Keratinocyte (primary cell): Measurements from ENCODE around the gene FBXL13. TPM values are rescaled to one million over a fixed set of nuclear protein-coding genes. Genes with fewer than 3 reads are reported as not detected.
"Not testable (repeated sequence)": the region's sequence is repeated elsewhere in the genome, so short reads cannot be mapped to it uniquely, and the experiment has no call there.

Experiments
- DNase-seq: peaks from one replicate; pipeline ENCODE4 v3.0.0-alpha.2; 2011; ENCODE audit warnings: low read depth, missing footprints, low spot score
- FAIRE-seq: peaks from 2 replicates; lab custom pipeline; 2011; peaks lifted over from hg19 to GRCh38; lab: Jason Lieb, UNC
- H2AFZ ChIP-seq: 2 replicates; pipeline ENCODE4 v1.6.0; 2012; ENCODE audit warnings: low read length, control low read depth, inconsistent platforms; ENCODE audit not compliant: control insufficient read depth
- H3K27ac ChIP-seq: 2 replicates; pipeline ENCODE4 v1.5.1; 2011; ENCODE audit warnings: low read length; ENCODE audit not compliant: control insufficient read depth, insufficient read depth
- H3K27me3 ChIP-seq: 3 replicates; pipeline ENCODE4 v1.6.0; 2011; ENCODE audit warnings: low read length; ENCODE audit not compliant: control insufficient read depth, insufficient read depth; ENCODE audit errors: extremely low read depth
- H3K36me3 ChIP-seq, 2 experiments: 2 replicates in 1 of 2; 3 replicates in 1 of 2; pipeline ENCODE4 v1.5.1; 2011; ENCODE audit warnings: low read length in 2 of 2, mild to moderate bottlenecking in 1 of 2; ENCODE audit not compliant: control insufficient read depth in 2 of 2, insufficient read depth in 2 of 2; ENCODE audit errors: extremely low read depth in 1 of 2
- H3K4me1 ChIP-seq: 3 replicates; pipeline ENCODE4 v1.5.1; 2011; ENCODE audit warnings: low read length; ENCODE audit not compliant: control insufficient read depth, insufficient read depth; ENCODE audit errors: extremely low read depth
- H3K4me2 ChIP-seq: 3 replicates; pipeline ENCODE4 v1.6.0; 2011; ENCODE audit warnings: low read depth, low read length; ENCODE audit not compliant: control insufficient read depth, insufficient read depth; ENCODE audit errors: extremely low read depth
- H3K4me3 ChIP-seq, 3 experiments: fragments of 200-600 bp in 1 of 3; sonication (generic) in 1 of 3; 2 replicates in 2 of 3; 3 replicates in 1 of 3; pipeline ENCODE4 v1.5.1; 2011 to 2016; ENCODE audit warnings: low read length in 3 of 3, mild to moderate bottlenecking in 3 of 3, control low read depth in 2 of 3, inconsistent platforms in 1 of 3, low read depth in 1 of 3, mixed read lengths in 1 of 3, mixed run types in 1 of 3, moderate library complexity in 1 of 3; ENCODE audit not compliant: control insufficient read depth in 2 of 3, insufficient read depth in 2 of 3; ENCODE audit errors: extremely low read depth in 1 of 3
- H3K79me2 ChIP-seq: 2 replicates; pipeline ENCODE4 v1.6.0; 2012; ENCODE audit warnings: low read length; ENCODE audit not compliant: control insufficient read depth, insufficient read depth
- H3K9ac ChIP-seq: 3 replicates; pipeline ENCODE4 v1.6.0; 2011; ENCODE audit warnings: low read length; ENCODE audit not compliant: control insufficient read depth, insufficient read depth; ENCODE audit errors: extremely low read depth
- H3K9me1 ChIP-seq: 3 replicates; pipeline ENCODE4 v1.6.0; 2011; ENCODE audit warnings: low read length; ENCODE audit not compliant: control insufficient read depth, insufficient read depth; ENCODE audit errors: extremely low read depth
- H3K9me3 ChIP-seq: 2 replicates; pipeline ENCODE4 v1.5.1; 2012; ENCODE audit warnings: low read depth, low read length; ENCODE audit not compliant: control insufficient read depth
- H4K20me1 ChIP-seq: 3 replicates; pipeline ENCODE4 v1.6.0; 2011; ENCODE audit warnings: low read length; ENCODE audit not compliant: control insufficient read depth, insufficient read depth; ENCODE audit errors: extremely low read depth
- EZH2 ChIP-seq: IDR thresholded peaks from one replicate; pipeline ENCODE4 v1.6.1; 2012; ENCODE audit warnings: inconsistent platforms, mild to moderate bottlenecking, low read length, moderate library complexity
- dilution Hi-C: fragments of 300-500 bp; cut with MboI; formaldehyde crosslinking; loops from one replicate; pipeline ENCODE4 v1.7.0; 2020; ENCODE audit warnings: low sequenced_read_pairs; ENCODE audit not compliant: extremely low pct_ligation_motif_present
- polyA plus RNA-seq, 5 experiments: library from polyadenylated mRNA; depleted of rRNA in 3 of 5; stranded (reverse) in 3 of 5; stranded (forward) in 1 of 5; unstranded in 1 of 5; fragments of >200 nt; gene quantifications; 1 replicate in 1 of 5; 2 replicates in 3 of 5; 3 replicates in 1 of 5; pipeline versions ENCODE4 v1.2.1 to v1.2.3, GENCODE V29; 2011 to 2012; ENCODE audit warnings: missing spikeins in 2 of 5, low read depth in 1 of 5, low replicate concordance in 1 of 5
- TF ChIP-seq, protein P1 (sequence below), 3 experiments: IDR thresholded peaks in 1 of 3; conservative IDR thresholded peaks in 1 of 3; optimal IDR thresholded peaks in 1 of 3; 2 replicates in 2 of 3; 3 replicates in 1 of 3; pipeline versions ENCODE3 to v1.5.1; 2011; ENCODE audit warnings: low read length in 3 of 3, mild to moderate bottlenecking in 3 of 3, moderate library complexity in 2 of 3, control low read depth in 1 of 3, inconsistent platforms in 1 of 3; ENCODE audit not compliant: insufficient read depth in 2 of 3; ENCODE audit errors: extremely low read depth in 1 of 3

The FBXL13 gene
- polyA plus RNA-seq, 1 donor (not counting 4 experiments of a cell fraction or from before 2014, with no cell fraction given), result 0.20 TPM

DNA sequence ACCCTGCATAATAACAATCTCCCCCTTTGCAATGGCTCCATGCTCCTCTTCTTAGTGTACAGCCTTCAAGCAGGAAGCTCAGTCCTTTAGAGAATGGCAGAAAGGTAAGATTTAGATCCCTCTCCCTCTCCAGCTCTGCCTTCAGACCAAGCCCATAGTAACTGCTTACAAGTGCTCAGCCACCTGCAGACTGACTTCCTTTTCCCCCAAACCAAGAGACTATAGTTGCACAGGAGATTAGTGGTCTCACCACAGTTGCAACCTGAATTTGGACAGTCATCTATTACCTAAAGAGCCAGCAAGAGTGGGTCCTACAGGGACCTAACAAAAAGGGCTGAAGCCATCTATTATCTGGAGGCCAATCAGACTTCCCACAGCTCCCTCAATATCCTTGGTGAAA lies 16.5 kb downstream of the FBXL13 start:
- TF ChIP-seq EZH2, result no peak
- TF ChIP-seq, protein P1, sequence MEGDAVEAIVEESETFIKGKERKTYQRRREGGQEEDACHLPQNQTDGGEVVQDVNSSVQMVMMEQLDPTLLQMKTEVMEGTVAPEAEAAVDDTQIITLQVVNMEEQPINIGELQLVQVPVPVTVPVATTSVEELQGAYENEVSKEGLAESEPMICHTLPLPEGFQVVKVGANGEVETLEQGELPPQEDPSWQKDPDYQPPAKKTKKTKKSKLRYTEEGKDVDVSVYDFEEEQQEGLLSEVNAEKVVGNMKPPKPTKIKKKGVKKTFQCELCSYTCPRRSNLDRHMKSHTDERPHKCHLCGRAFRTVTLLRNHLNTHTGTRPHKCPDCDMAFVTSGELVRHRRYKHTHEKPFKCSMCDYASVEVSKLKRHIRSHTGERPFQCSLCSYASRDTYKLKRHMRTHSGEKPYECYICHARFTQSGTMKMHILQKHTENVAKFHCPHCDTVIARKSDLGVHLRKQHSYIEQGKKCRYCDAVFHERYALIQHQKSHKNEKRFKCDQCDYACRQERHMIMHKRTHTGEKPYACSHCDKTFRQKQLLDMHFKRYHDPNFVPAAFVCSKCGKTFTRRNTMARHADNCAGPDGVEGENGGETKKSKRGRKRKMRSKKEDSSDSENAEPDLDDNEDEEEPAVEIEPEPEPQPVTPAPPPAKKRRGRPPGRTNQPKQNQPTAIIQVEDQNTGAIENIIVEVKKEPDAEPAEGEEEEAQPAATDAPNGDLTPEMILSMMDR (optimal IDR thresholded peaks at IDR 0.05 in 1 of 3, IDR thresholded peaks at IDR 0.05 in 1 of 3, conservative IDR thresholded peaks at IDR 0.05 in 1 of 3; ENCODE audit: extremely low read depth in 1 of 3, insufficient read depth in 2 of 3, low read length in 3 of 3), result no peak
- dilution Hi-C loops, result no loop called here
- DNase-seq, result no peak

DNA sequence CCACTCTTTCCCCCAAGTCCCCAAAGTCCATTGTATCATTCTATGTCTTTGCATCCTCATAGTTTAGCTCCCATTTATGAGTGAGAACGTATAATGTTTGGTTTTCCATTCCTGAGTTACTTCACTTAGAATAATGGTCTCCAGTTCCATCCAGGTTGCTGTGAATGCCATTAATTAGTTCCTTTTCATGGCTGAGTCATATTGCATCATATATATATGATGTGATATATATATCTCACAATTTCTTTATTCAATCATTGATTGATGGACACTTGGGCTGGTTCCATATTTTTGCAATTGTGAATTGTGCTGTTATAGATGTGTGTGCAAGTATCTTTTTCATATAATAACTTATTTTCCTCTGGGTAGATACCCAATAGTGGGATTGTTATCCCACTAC lies 18.6 kb downstream of the FBXL13 start:
- H4K20me1 ChIP-seq, H3K4me1 ChIP-seq, FAIRE-seq, dilution Hi-C loops, H3K9me3 ChIP-seq, H3K4me2 ChIP-seq, DNase-seq, H3K27ac ChIP-seq, H3K4me3 ChIP-seq, H3K79me2 ChIP-seq, H3K9ac ChIP-seq, H3K9me1 ChIP-seq, H3K36me3 ChIP-seq, H3K27me3 ChIP-seq, H2AFZ ChIP-seq: not testable (repeated sequence)

More for the DNA sequence above, 16.5 kb downstream of the FBXL13 start:
- H3K4me1 ChIP-seq, result no peaks in the 10 kb centered on the region
- no peaks in the 10 kb centered on the region for H4K20me1 ChIP-seq
- no peak overlapping the region for H3K4me2 ChIP-seq
- no peaks in the 10 kb centered on the region for H3K9me1 ChIP-seq
- no peak for FAIRE-seq
- H3K36me3 ChIP-seq, result no peaks in the 10 kb centered on the region
- no peaks in the 10 kb centered on the region for H3K9me3 ChIP-seq
- no peaks in the 10 kb centered on the region for H3K79me2 ChIP-seq
- H3K27ac ChIP-seq, result no peak overlapping the region
- no peaks in the 10 kb centered on the region for H3K27me3 ChIP-seq
- no peak overlapping the region for H3K4me3 ChIP-seq
- H3K9ac ChIP-seq, result no peak overlapping the region
- H2AFZ ChIP-seq, result no peak overlapping the region

DNA sequence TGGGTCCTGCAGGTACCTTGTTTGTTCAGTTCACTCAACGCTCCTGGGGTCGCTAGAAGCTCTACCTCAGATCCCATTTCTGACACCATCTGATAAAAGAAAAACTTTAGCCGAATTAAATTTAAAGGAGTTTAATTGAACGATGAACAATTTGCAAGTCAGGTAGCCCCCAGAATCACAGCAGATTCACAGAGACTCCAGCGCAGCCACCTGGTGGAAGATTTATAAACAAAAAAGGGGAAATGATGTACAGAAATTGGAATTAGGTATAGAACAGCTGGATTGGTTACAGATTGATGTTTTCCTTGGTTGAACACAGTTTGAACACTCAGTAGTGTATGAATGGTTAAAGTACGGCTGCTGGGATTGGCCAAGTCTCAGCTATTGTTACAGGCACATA lies 23.1 kb downstream of the FBXL13 start:
- H2AFZ ChIP-seq, result no peak overlapping the region
- DNase-seq (no peak), FAIRE-seq (no peak)
- H3K27ac ChIP-seq, result no peak overlapping the region
- dilution Hi-C loops, result no loop called here
- H4K20me1 ChIP-seq, result no peaks in the 10 kb centered on the region
- no peaks in the 10 kb centered on the region for H3K4me1 ChIP-seq
- H3K36me3 ChIP-seq, result no peaks in the 10 kb centered on the region
- H3K27me3 ChIP-seq, result no peaks in the 10 kb centered on the region
- H3K4me2 ChIP-seq, result no peak overlapping the region
- H3K9me1 ChIP-seq, result no peaks in the 10 kb centered on the region
- H3K9me3 ChIP-seq, result no peaks in the 10 kb centered on the region
- H3K79me2 ChIP-seq, result no peaks in the 10 kb centered on the region
- no peak overlapping the region for H3K4me3 ChIP-seq
- H3K9ac ChIP-seq, result no peak overlapping the region
- no peak for TF ChIP-seq EZH2
- TF ChIP-seq, protein P1 (optimal IDR thresholded peaks at IDR 0.05 in 1 of 3, IDR thresholded peaks at IDR 0.05 in 1 of 3, conservative IDR thresholded peaks at IDR 0.05 in 1 of 3; ENCODE audit: extremely low read depth in 1 of 3, insufficient read depth in 2 of 3, low read length in 3 of 3), result no peak
